Measurements from ENCODE around the gene ZNF892. TPM values are rescaled to one million over a fixed set of nuclear protein-coding genes. Genes with fewer than 3 reads are reported as not detected.
A peak's percentile ranks its signal among the peaks of the same experiment; 100 is the strongest.
"Not testable (repeated sequence)": the region's sequence is repeated elsewhere in the genome, so short reads cannot be mapped to it uniquely, and the experiment has no call there.

The ZNF892 gene
- total RNA-seq, 4 donors from 2014 or later, result 6.7 to 10.5 (median 9.9) TPM

DNA sequence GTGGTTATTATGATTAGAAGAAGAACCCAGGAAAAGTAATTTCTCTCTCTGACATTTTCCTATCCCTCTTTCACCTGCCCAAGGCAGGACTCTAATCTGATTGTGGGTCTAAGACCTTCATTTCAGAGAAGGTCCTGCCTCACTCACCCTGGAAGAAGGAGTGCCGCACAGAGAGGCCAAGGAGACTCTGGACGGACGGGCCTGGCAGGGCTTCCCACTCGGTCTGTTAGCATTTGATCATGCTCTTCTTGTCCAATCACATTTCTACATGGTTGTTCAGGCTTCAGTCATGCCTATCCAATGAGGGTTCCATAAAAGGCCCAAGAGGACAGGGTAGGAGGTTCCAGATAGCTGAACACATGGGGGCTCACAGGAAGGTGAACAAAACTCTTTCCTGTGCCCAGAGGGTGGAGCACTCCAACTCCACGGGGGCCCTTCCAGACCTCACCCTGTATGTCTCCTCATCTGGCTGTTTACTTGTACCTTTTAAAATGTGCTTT lies 27.0 kb downstream of the ZNF892 start:
- WGBS, 2 donors, result 24 to 40% methylated on average over 5 of the region's 5 CpGs
- Histone ChIP-seq H3K36me3 (no peaks in the 10 kb centered on the region), H3K4me1 (peaks cover 10 to 30% of the 10 kb centered on the region in 2 donors), H3K9me3 (no peaks in the 10 kb centered on the region), H3K27ac (peak overlapping the region; percentile 6 to 68 (median 56)), H3K4me3 (replicated peaks in 1 of 3) (no peak overlapping the region), H3K27me3 (no peaks in the 10 kb centered on the region)
- TF ChIP-seq, protein P1, sequence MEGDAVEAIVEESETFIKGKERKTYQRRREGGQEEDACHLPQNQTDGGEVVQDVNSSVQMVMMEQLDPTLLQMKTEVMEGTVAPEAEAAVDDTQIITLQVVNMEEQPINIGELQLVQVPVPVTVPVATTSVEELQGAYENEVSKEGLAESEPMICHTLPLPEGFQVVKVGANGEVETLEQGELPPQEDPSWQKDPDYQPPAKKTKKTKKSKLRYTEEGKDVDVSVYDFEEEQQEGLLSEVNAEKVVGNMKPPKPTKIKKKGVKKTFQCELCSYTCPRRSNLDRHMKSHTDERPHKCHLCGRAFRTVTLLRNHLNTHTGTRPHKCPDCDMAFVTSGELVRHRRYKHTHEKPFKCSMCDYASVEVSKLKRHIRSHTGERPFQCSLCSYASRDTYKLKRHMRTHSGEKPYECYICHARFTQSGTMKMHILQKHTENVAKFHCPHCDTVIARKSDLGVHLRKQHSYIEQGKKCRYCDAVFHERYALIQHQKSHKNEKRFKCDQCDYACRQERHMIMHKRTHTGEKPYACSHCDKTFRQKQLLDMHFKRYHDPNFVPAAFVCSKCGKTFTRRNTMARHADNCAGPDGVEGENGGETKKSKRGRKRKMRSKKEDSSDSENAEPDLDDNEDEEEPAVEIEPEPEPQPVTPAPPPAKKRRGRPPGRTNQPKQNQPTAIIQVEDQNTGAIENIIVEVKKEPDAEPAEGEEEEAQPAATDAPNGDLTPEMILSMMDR (IDR thresholded peaks at IDR 0.05), result no peak
- TF ChIP-seq POLR2A (IDR thresholded peaks at IDR 0.05), result peak in 1 of 2 donors; percentile 68
- intact Hi-C loops (cut with DNase I), result loop anchor here (5.0 kb wide), 1 partner anchor 83 kb away; no protein-coding TSS in a partner anchor
- peak; percentile 64 to 79 for DNase-seq

GRCh38 chr2:95234816-95235215 lies 27.5 kb downstream of the ZNF892 start:
- H3K4me3 ChIP-seq (replicated peaks in 1 of 3), result no peak overlapping the region
- no peaks in the 10 kb centered on the region for H3K27me3 ChIP-seq
- H3K36me3 ChIP-seq, result no peaks in the 10 kb centered on the region
- no peak for DNase-seq
- intact Hi-C loops (cut with DNase I), result loop anchor here (5.0 kb wide), 1 partner anchor 82 kb away; no protein-coding TSS in a partner anchor
- WGBS, 2 donors, result 91 to 92% methylated on average over 3 of the region's 3 CpGs
- H3K27ac ChIP-seq, result peak overlapping the region; percentile 5 to 68 (median 56)
- no peaks in the 10 kb centered on the region for H3K9me3 ChIP-seq
- TF ChIP-seq, protein P1 (IDR thresholded peaks at IDR 0.05), result no peak
- no peak for TF ChIP-seq POLR2A (IDR thresholded peaks at IDR 0.05)
- peaks cover 10 to 30% of the 10 kb centered on the region in 2 donors for H3K4me1 ChIP-seq

- H3K4me1 ChIP-seq, result peaks cover 10 to 16% of the 10 kb centered on the region in 2 donors
- intact Hi-C loops (cut with DNase I), result no loop called here
- no peak for DNase-seq
- H3K27me3 ChIP-seq, result no peaks in the 10 kb centered on the region
- H3K27ac ChIP-seq, result no peak overlapping the region
- no peak overlapping the region for H3K4me3 ChIP-seq (replicated peaks in 1 of 3)
- no peak for TF ChIP-seq POLR2A (IDR thresholded peaks at IDR 0.05)
- TF ChIP-seq, protein P1 (IDR thresholded peaks at IDR 0.05), result no peak
- no peaks in the 10 kb centered on the region for H3K36me3 ChIP-seq
- no peaks in the 10 kb centered on the region for H3K9me3 ChIP-seq
These were observed 30.8 kb downstream of the ZNF892 start for GRCh38 chr2:95238131-95238530.

DNA sequence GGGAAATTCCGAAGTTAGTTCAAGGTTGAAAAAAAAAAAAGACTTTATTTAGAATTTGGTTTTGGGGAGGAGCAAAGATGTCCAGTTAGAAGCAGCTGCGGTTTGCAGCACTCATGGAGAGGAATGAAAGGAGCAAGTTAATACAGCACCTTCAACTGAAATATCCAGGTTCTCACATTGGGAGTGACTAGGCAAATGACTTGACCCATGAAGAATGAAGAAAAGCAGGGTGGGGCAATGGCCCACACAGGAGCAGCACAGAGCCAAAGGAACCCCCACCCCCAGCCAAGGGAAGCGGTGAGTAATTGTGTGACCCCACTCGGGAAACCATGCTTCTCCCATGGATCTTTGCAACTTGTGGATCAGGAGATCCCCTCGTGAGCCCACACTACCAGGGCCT lies 32.8 kb downstream of the ZNF892 start:
- Histone ChIP-seq H3K27me3 (no peaks in the 10 kb centered on the region), H3K4me1 (no peaks in the 10 kb centered on the region), H3K27ac (no peak overlapping the region), H3K4me3 (replicated peaks in 1 of 3) (no peak overlapping the region), H3K36me3 (no peaks in the 10 kb centered on the region), H3K9me3 (no peaks in the 10 kb centered on the region)
- 88 to 91% methylated on average over 5 of the region's 5 CpGs for WGBS, 2 donors
- no peak for TF ChIP-seq POLR2A (IDR thresholded peaks at IDR 0.05)
- TF ChIP-seq, protein P1 (IDR thresholded peaks at IDR 0.05), result no peak
- intact Hi-C loops (cut with DNase I), result no loop called here
- DNase-seq, result no peak

- Histone ChIP-seq H3K27ac (no peak overlapping the region), H3K36me3 (no peaks in the 10 kb centered on the region), H3K9me3 (no peaks in the 10 kb centered on the region), H3K4me3 (replicated peaks in 1 of 3) (no peak overlapping the region), H3K27me3 (no peaks in the 10 kb centered on the region), H3K4me1 (no peaks in the 10 kb centered on the region)
- intact Hi-C loops (cut with DNase I), result no loop called here
- TF ChIP-seq POLR2A (IDR thresholded peaks at IDR 0.05), result no peak
- TF ChIP-seq, protein P1 (IDR thresholded peaks at IDR 0.05), result no peak
- WGBS, 2 donors, result 93 to 95% methylated on average over 5 of the region's 5 CpGs
- no peak for DNase-seq
These were observed 33.2 kb downstream of the ZNF892 start for GRCh38 chr2:95240556-95240955.

- H3K27me3 ChIP-seq; H3K9me3 ChIP-seq; DNase-seq; H3K4me3 ChIP-seq (replicated peaks in 1 of 3); H3K36me3 ChIP-seq; H3K27ac ChIP-seq; H3K4me1 ChIP-seq; intact Hi-C loops (cut with DNase I): not testable (repeated sequence)
- 92 to 93% methylated on average over 1 of the region's 1 CpG for WGBS, 2 donors
These were observed 34.8 kb downstream of the ZNF892 start for GRCh38 chr2:95242084-95242483.
